ENCODE data around the gene PRKD1. TPM values are rescaled to one million over a fixed set of nuclear protein-coding genes. Genes with fewer than 3 reads are reported as not detected.
A peak's percentile ranks its signal among the peaks of the same experiment; 100 is the strongest.

Gene PRKD1
- total and polyA plus RNA-seq, 11 donors, result 0.99 to 8.8 (median 3.6) TPM

GRCh38 chr14:29802211-29802610, 125.4 kb downstream of the PRKD1 start:
- Histone ChIP-seq H3K36me3 (no peaks in the 10 kb centered on the region), H3K4me3 (no peak overlapping the region), H3K27ac (no peak overlapping the region), H3K27me3 (no peaks in the 10 kb centered on the region), H3K9me3 (no peaks in the 10 kb centered on the region), H3K4me1 (peaks cover 0 to 13% (median 5%) of the 10 kb centered on the region in 12 donors)
- no peak for DNase-seq
- ATAC-seq, result no peak
- no peak for TF ChIP-seq POLR2A (IDR thresholded peaks at IDR 0.05)
- no peak for TF ChIP-seq CTCF (IDR thresholded peaks at IDR 0.05)
- intact Hi-C loops (cut with DNase I), result loop anchor here in 1 of 10 donors (10.0 kb wide), 1 partner anchor 247 kb away; no protein-coding TSS in a partner anchor

GRCh38 chr14:29800961-29801360, 126.7 kb downstream of the PRKD1 start:
- no peak for DNase-seq
- Histone ChIP-seq H3K27me3 (no peaks in the 10 kb centered on the region), H3K4me3 (no peak overlapping the region), H3K27ac (no peak overlapping the region), H3K4me1 (peaks cover 0 to 9% (median 4%) of the 10 kb centered on the region in 12 donors), H3K9me3 (no peaks in the 10 kb centered on the region), H3K36me3 (no peaks in the 10 kb centered on the region)
- ATAC-seq, result no peak
- TF ChIP-seq CTCF (IDR thresholded peaks at IDR 0.05) (peak in 2 of 12 donors; percentile 33 to 43), POLR2A (IDR thresholded peaks at IDR 0.05) (no peak)
- intact Hi-C loops (cut with DNase I), result loop anchor here in 1 of 10 donors (10.0 kb wide), 1 partner anchor 246 kb away; no protein-coding TSS in a partner anchor

- TF ChIP-seq CTCF (IDR thresholded peaks at IDR 0.05) (no peak), POLR2A (IDR thresholded peaks at IDR 0.05) (no peak)
- no peaks in the 10 kb centered on the region for H3K4me1 ChIP-seq
- DNase-seq, result no peak
- H3K36me3 ChIP-seq, result no peaks in the 10 kb centered on the region
- no peaks in the 10 kb centered on the region for H3K9me3 ChIP-seq
- no peaks in the 10 kb centered on the region for H3K27me3 ChIP-seq
- no peak for ATAC-seq
- no peak overlapping the region for H3K4me3 ChIP-seq
- intact Hi-C loops (cut with DNase I), result loop anchor here in 1 of 10 donors (10.0 kb wide), 1 partner anchor 245 kb away; no protein-coding TSS in a partner anchor
- H3K27ac ChIP-seq, result no peak overlapping the region
- 78 to 88% (median 84%) methylated on average over 6 of the region's 6 CpGs for WGBS, 4 donors
These were observed 128.1 kb downstream of the PRKD1 start for GRCh38 chr14:29799464-29800095.

DNA sequence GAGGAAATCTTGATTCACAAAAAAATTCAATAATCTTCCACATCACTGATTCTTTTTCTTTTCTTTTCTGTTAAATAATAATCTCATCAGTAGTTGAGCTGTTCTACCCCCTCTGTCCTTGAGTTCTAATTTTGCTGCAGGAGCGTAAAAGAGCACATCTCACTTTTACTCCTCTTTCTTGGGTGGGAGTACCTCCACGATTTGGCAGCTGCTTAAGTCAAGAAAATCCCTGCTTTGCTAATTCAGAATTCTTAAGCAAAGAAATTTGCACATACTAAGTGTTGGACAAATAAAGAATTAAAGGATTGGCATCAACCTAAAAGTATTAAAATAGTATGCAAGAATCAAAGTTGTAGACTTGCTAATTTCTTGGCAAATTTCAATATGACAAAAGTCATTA, 128.8 kb downstream of the PRKD1 start:
- no peaks in the 10 kb centered on the region for H3K36me3 ChIP-seq
- no peaks in the 10 kb centered on the region for H3K27me3 ChIP-seq
- ATAC-seq (no peak), DNase-seq (no peak)
- H3K4me1 ChIP-seq, result no peaks in the 10 kb centered on the region
- no peak overlapping the region for H3K27ac ChIP-seq
- no peaks in the 10 kb centered on the region for H3K9me3 ChIP-seq
- intact Hi-C loops (cut with DNase I), result no loop called here
- H3K4me3 ChIP-seq, result no peak overlapping the region
- WGBS, 4 donors, result 85 to 94% (median 89%) methylated on average over 2 of the region's 2 CpGs
- TF ChIP-seq CTCF (IDR thresholded peaks at IDR 0.05), result no peak
- no peak for TF ChIP-seq POLR2A (IDR thresholded peaks at IDR 0.05)
